A673 (cell line): ENCODE measurements around the gene HOXC12. TPM values are rescaled to one million over a fixed set of nuclear protein-coding genes. Genes with fewer than 3 reads are reported as not detected.

ENCODE experiments used
- BruUV-seq: library from RNA; stranded (reverse); fragments of 400-500 nt; replicated peaks from 2 replicates; lab custom pipeline; 2021; lab: Mats Ljungman, UMichigan
- CTCF ChIA-PET: fragments of 300-600 bp; sonication (Branson Sonifier 250); formaldehyde crosslinking; loops from one replicate; lab custom pipeline; 2022; ENCODE audit warnings: antibody characterized with exemption; lab: Charles Lee
- POLR2A ChIA-PET: fragments of 300-600 bp; sonication (Branson Sonifier 250); formaldehyde crosslinking; loops from one replicate; lab custom pipeline; 2022; ENCODE audit warnings: antibody characterized with exemption; ENCODE audit not compliant: low non-redundant PET; lab: Charles Lee
- DNase-seq: peaks from one replicate; pipeline ENCODE4 v3.0.0-alpha.2; 2015; ENCODE audit warnings: low spot score
- H3K27ac ChIP-seq: fragments of 200-600 bp; sonication (generic); 2 replicates; pipeline ENCODE4 v1.5.1; 2016; ENCODE audit warnings: mixed run types, low read depth, mild to moderate bottlenecking, mixed read lengths, antibody characterized with exemption, low read length; ENCODE audit not compliant: poor library complexity, severe bottlenecking
- H3K27me3 ChIP-seq: fragments of 200-600 bp; sonication (generic); replicated peaks from 2 replicates; pipeline ENCODE4 v1.6.1; 2017; ENCODE audit warnings: mixed run types, low read depth, mild to moderate bottlenecking, mixed read lengths, antibody characterized with exemption, low read length; ENCODE audit not compliant: insufficient read depth, poor library complexity
- H3K36me3 ChIP-seq: fragments of 200-600 bp; sonication (generic); 2 replicates; pipeline ENCODE4 v1.6.1; 2016; ENCODE audit warnings: mixed run types, mild to moderate bottlenecking, mixed read lengths, antibody characterized with exemption, low read length; ENCODE audit not compliant: insufficient read depth, poor library complexity, severe bottlenecking
- H3K4me1 ChIP-seq: fragments of 200-600 bp; sonication (generic); 2 replicates; pipeline ENCODE4 v1.6.1; 2017; ENCODE audit warnings: mixed run types, mild to moderate bottlenecking, mixed read lengths, antibody characterized with exemption, low read length; ENCODE audit not compliant: insufficient read depth, poor library complexity, severe bottlenecking
- H3K4me3 ChIP-seq: fragments of 200-600 bp; sonication (generic); 2 replicates; pipeline ENCODE4 v1.5.1; 2016; ENCODE audit warnings: low read depth, mixed run types, mild to moderate bottlenecking, mixed read lengths, low read length; ENCODE audit not compliant: poor library complexity, severe bottlenecking
- H3K9me3 ChIP-seq: fragments of 200-600 bp; sonication (generic); 2 replicates; pipeline ENCODE4 v1.6.1; 2016; ENCODE audit warnings: mixed run types, low read depth, mild to moderate bottlenecking, mixed read lengths, antibody characterized with exemption, low read length; ENCODE audit not compliant: poor library complexity, severe bottlenecking
- EZH2 ChIP-seq: fragments of 200-600 bp; sonication (generic); IDR thresholded peaks from 2 replicates; pipeline ENCODE4 v1.6.1; 2017; ENCODE audit warnings: borderline replicate concordance, low read depth, mild to moderate bottlenecking, mixed read lengths, antibody characterized with exemption, low read length; ENCODE audit not compliant: poor library complexity, severe bottlenecking
- intact Hi-C: fragments of 100-400 bp; cut with micrococcal nuclease; formaldehyde crosslinking; loops from one replicate; pipeline ENCODE4 v1.10.0; 2022; ENCODE audit not compliant: unreplicated experiment
- total RNA-seq: library from RNA; stranded (reverse); gene quantifications from 2 replicates; pipeline ENCODE4 v1.2.3, GENCODE V29; 2021
- TF ChIP-seq, protein P1 (sequence below): fragments of 300-800, 200-600 bp; sonication (generic); conservative IDR thresholded peaks from 2 replicates; pipeline ENCODE4 v1.5.1; 2017; ENCODE audit warnings: low read depth, mild to moderate bottlenecking, antibody characterized with exemption, low read length, moderate library complexity, mixed read lengths

The HOXC12 gene
- total RNA-seq, 1 experiment from 2014 or later = 4.6 TPM

DNA sequence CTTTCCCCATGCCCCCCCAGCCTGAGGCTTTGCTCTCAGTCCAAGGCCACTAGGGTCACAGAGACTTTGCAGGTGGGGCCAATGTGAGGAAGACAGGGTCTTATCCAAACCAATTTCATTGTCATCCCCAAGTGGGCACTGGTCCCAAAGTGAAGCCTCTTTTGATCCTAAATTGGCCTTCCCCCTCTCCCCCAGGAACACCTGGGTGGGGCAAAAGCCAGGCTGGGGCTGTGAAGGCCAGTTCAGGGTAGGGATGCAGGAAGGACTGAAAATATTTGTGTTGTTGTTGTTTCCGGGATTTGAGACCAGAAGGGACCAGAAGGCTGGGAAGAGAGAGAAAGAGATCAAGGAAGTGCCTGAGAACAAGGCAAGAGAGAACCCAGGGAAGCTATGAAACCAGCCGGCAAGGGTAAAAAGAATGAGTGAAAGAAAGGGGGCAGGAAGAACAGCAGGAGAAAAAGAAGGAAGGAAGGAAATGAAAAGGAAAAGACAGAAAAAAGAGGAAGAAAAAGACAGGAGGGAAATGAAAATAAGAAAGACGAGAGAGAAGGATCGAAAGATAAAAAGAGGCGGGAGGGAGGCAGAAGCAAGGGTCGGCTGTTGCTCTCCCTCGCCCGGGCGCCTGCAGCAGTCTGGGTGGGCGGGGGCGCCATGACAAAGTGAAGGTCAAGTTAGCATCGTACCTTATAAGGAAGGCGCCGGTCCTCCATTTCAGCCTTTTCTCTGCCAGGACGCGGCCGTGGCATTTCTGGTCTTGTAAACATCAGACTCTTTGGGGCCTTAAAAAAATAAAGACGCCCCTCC, 10.8 kb downstream of the HOXC12 start:
- H3K27ac ChIP-seq = peak overlapping the region; percentile 40
- no peaks in the 10 kb centered on the region for H3K27me3 ChIP-seq
- no peak for TF ChIP-seq EZH2
- TF ChIP-seq, protein P1, sequence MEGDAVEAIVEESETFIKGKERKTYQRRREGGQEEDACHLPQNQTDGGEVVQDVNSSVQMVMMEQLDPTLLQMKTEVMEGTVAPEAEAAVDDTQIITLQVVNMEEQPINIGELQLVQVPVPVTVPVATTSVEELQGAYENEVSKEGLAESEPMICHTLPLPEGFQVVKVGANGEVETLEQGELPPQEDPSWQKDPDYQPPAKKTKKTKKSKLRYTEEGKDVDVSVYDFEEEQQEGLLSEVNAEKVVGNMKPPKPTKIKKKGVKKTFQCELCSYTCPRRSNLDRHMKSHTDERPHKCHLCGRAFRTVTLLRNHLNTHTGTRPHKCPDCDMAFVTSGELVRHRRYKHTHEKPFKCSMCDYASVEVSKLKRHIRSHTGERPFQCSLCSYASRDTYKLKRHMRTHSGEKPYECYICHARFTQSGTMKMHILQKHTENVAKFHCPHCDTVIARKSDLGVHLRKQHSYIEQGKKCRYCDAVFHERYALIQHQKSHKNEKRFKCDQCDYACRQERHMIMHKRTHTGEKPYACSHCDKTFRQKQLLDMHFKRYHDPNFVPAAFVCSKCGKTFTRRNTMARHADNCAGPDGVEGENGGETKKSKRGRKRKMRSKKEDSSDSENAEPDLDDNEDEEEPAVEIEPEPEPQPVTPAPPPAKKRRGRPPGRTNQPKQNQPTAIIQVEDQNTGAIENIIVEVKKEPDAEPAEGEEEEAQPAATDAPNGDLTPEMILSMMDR = no peak
- POLR2A ChIA-PET = interaction anchor here (0.5 kb wide), 1 partner anchor 258 kb away, joined by 8 read pairs; no protein-coding TSS in a partner anchor
- no peaks in the 10 kb centered on the region for H3K9me3 ChIP-seq
- H3K4me1 ChIP-seq = peaks cover 24% of the 10 kb centered on the region
- peak overlapping the region; percentile 44 for H3K4me3 ChIP-seq
- BruUV-seq = no TSS peak
- CTCF ChIA-PET = interaction anchor here (0.5 to 0.7 kb wide), 3 partner anchors 15 to 371 kb away, joined by 3 to 6 read pairs (median 5); no protein-coding TSS in a partner anchor
- intact Hi-C loops = no loop called here
- no peak for DNase-seq
- H3K36me3 ChIP-seq = no peaks in the 10 kb centered on the region

DNA sequence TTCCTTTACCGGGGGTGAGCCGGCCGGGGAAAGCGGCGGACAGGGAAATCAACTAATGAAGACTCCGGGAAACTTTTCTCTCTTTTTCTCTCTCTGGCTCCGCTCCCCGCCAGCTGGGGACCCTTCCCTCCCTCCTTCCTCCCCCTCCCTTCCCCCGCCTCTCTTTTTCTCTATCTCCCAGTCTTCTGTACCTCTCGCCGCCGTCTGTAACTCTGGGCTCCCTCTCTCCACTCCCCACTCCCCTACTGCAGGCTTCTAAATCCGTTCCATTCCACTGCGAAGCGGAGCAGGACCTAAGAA, 11.3 kb downstream of the HOXC12 start:
- TF ChIP-seq EZH2 = no peak
- TF ChIP-seq, protein P1 = no peak
- POLR2A ChIA-PET = interaction anchor here (0.5 kb wide), 1 partner anchor 258 kb away, joined by 8 read pairs; no protein-coding TSS in a partner anchor
- no peak for DNase-seq
- Histone ChIP-seq H3K9me3 (no peaks in the 10 kb centered on the region), H3K36me3 (no peaks in the 10 kb centered on the region), H3K4me1 (peaks cover 24% of the 10 kb centered on the region), H3K27me3 (no peaks in the 10 kb centered on the region), H3K4me3 (peak overlapping the region; percentile 44), H3K27ac (peak overlapping the region; percentile 40)
- CTCF ChIA-PET = no interaction called here
- intact Hi-C loops = no loop called here
- no TSS peak for BruUV-seq

DNA sequence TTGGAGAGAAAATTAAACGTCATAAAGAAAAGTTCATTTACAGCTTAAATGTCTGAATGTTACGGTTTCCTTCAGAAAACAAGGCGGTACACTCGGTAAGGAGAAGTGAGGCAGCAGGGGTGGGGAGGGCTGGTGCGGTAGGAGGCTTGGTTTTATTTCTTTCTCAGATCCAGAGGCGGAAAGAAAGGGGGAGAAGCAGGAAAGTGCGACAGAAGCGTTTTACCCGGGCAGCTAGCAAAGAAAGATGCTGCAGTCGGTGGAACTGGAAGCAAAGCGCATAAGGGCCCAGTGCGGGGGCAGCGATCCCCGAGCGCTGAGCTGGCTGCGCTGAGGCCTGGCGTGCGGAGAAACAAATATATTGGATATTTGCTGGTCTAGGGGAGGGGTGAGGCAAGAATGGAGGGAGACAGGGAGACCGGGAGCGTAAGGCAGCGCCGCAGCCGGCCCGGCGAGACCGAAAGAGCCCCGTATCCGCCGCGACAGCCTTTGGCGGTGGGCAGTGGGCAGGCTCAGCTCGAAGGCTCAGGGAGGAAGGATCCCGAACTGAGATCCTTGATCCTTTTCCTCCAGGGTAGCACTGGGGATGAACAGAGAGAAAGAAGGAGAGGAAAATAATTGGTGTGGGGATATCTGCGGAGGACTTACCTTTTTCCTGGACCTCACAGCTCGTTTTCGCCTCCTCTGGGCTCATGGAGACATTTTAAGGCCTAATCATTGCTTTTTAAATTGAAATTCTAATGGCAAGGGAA, 11.9 kb downstream of the HOXC12 start:
- BruUV-seq = no TSS peak
- intact Hi-C loops = no loop called here
- POLR2A ChIA-PET = interaction anchor here (0.5 to 0.6 kb wide), 2 partner anchors 257 to 359 kb away, joined by 7 to 8 read pairs; partner anchors contain the start of gene COPZ1
- CTCF ChIA-PET = interaction anchor here (0.5 kb wide), 2 partner anchors 19 to 223 kb away, joined by 3 read pairs; partner anchors contain the start of gene HOXC10
- no peaks in the 10 kb centered on the region for H3K9me3 ChIP-seq
- no peak for TF ChIP-seq EZH2
- TF ChIP-seq, protein P1 = no peak
- H3K36me3 ChIP-seq = no peaks in the 10 kb centered on the region
- no peak for DNase-seq
- peak overlapping the region; percentile 44 for H3K4me3 ChIP-seq
- no peaks in the 10 kb centered on the region for H3K27me3 ChIP-seq
- peak overlapping the region; percentile 40 for H3K27ac ChIP-seq
- peaks cover 24% of the 10 kb centered on the region for H3K4me1 ChIP-seq
